Raji (cell line): ENCODE measurements around the gene BIRC5.
A peak's percentile ranks its signal among the peaks of the same experiment; 100 is the strongest.

ENCODE experiments used
- POLR2A ChIP-seq: IDR thresholded peaks from 2 replicates; pipeline ENCODE4 v1.6.1; 2011; ENCODE audit warnings: low read depth, low read length, control low read depth; ENCODE audit not compliant: insufficient read depth

BIRC5 gene

GRCh38 chr17:78176548-78177025 lies 37.5 kb upstream of the BIRC5 start:
- TF ChIP-seq POLR2A = 0 out of 2 replicates have a peak, but pooled peaks have one; percentile 39

GRCh38 chr17:78179372-78179771 lies 34.7 kb upstream of the BIRC5 start:
- TF ChIP-seq POLR2A = no peak

GRCh38 chr17:78180083-78180482 lies 34.0 kb upstream of the BIRC5 start:
- TF ChIP-seq POLR2A = no peak

GRCh38 chr17:78180508-78180907 lies 33.5 kb upstream of the BIRC5 start:
- no peak for TF ChIP-seq POLR2A

- TF ChIP-seq POLR2A = no peak
Observed at GRCh38 chr17:78182504-78182903, 31.5 kb upstream of the BIRC5 start.

- TF ChIP-seq POLR2A = no peak
Observed at GRCh38 chr17:78183916-78184315, 30.1 kb upstream of the BIRC5 start.

GRCh38 chr17:78184351-78184750 lies 29.7 kb upstream of the BIRC5 start:
- TF ChIP-seq POLR2A = no peak

GRCh38 chr17:78184868-78185267 lies 29.2 kb upstream of the BIRC5 start:
- no peak for TF ChIP-seq POLR2A

- TF ChIP-seq POLR2A = no peak
Observed at GRCh38 chr17:78185981-78186691, 27.9 kb upstream of the BIRC5 start.

GRCh38 chr17:78186692-78187595 lies 27.1 kb upstream of the BIRC5 start, which contains the start of the genes AFMID and TK1:
TSS of gene AFMID (plus strand) at chr17:78187362. CDS start at chr17:78187371, 9 bp downstream.
TSS of gene TK1 (minus strand) at chr17:78187052. CDS start at chr17:78186994, 58 bp downstream.
- TF ChIP-seq POLR2A = peak; percentile 97

- no peak for TF ChIP-seq POLR2A
Observed at GRCh38 chr17:78196716-78197115, 17.3 kb upstream of the BIRC5 start.

- no peak for TF ChIP-seq POLR2A
Observed at GRCh38 chr17:78197147-78197832, 16.8 kb upstream of the BIRC5 start.

- no peak for TF ChIP-seq POLR2A
Observed at GRCh38 chr17:78200451-78200850, 13.6 kb upstream of the BIRC5 start.

- no peak for TF ChIP-seq POLR2A
Observed at GRCh38 chr17:78202666-78203065, 11.4 kb upstream of the BIRC5 start.

- no peak for TF ChIP-seq POLR2A
Observed at GRCh38 chr17:78204387-78205123, 9.5 kb upstream of the BIRC5 start.

- no peak for TF ChIP-seq POLR2A
Observed at GRCh38 chr17:78205124-78205775, 8.8 kb upstream of the BIRC5 start.
